Activated T-helper 17 cell treated with anti-CD3 and anti-CD28 coated beads, Interleukin-2, amount 50 U/mL, for 72 hours (primary cell): ENCODE measurements around the gene ITIH3. TPM values are rescaled to one million over a fixed set of nuclear protein-coding genes. Genes with fewer than 3 reads are reported as not detected.

ENCODE experiments used
- ATAC-seq: fragments of 150-1000 bp; cut with Tn5 transposase; replicated peaks from 2 replicates; pipeline ENCODE4 v1.10.0; 2021; ENCODE audit warnings: mild to moderate bottlenecking, moderate library complexity
- H3K27ac Mint-ChIP-seq: one replicate; pipeline ENCODE4 v1.8.0; 2022; ENCODE audit warnings: mixed read lengths
- H3K27me3 Mint-ChIP-seq: one replicate; pipeline ENCODE4 v1.8.0; 2022; ENCODE audit warnings: mixed read lengths
- H3K36me3 Mint-ChIP-seq: one replicate; pipeline ENCODE4 v1.8.0; 2022; ENCODE audit warnings: low read depth, mild to moderate bottlenecking, mixed read lengths
- H3K4me1 Mint-ChIP-seq: one replicate; pipeline ENCODE4 v1.8.0; 2022; ENCODE audit warnings: mixed read lengths
- H3K4me3 Mint-ChIP-seq: one replicate; pipeline ENCODE4 v1.8.0; 2022; ENCODE audit warnings: mild to moderate bottlenecking, mixed read lengths
- H3K9me3 Mint-ChIP-seq: one replicate; pipeline ENCODE4 v1.8.0; 2022; ENCODE audit warnings: mixed read lengths
- total RNA-seq, 2 donors: library from RNA; stranded (reverse); gene quantifications; one replicate each; pipeline ENCODE4 v1.2.3, GENCODE V29; 2022

ITIH3 gene
- total RNA-seq, 2 donors from 2014 or later: not detected

DNA sequence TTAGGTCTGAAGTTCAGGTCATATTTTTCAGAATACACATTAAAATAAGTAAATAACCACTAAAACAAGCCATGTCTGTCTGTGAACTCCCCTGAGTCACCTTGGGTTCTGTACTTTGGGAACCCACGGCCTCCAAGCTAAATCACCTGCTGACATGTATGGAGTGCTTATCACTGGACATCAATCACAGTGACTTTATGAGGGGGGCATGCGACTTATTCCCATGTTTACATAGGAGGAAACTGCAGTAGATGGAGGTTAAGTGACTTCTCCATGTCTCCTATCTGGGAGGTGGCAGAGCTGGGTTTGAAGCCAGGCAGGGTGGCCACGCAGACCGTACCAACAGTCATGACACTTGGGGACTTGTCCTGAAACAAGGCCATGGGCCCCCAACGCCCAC, 27.8 kb downstream of the ITIH3 start:
- no peak for ATAC-seq
- Mint-ChIP-seq H3K27me3 (no peaks in the 10 kb centered on the region), H3K9me3 (no peaks in the 10 kb centered on the region), H3K36me3 (no peaks in the 10 kb centered on the region), H3K27ac (no peak overlapping the region), H3K4me1 (no peaks in the 10 kb centered on the region), H3K4me3 (no peak overlapping the region)

DNA sequence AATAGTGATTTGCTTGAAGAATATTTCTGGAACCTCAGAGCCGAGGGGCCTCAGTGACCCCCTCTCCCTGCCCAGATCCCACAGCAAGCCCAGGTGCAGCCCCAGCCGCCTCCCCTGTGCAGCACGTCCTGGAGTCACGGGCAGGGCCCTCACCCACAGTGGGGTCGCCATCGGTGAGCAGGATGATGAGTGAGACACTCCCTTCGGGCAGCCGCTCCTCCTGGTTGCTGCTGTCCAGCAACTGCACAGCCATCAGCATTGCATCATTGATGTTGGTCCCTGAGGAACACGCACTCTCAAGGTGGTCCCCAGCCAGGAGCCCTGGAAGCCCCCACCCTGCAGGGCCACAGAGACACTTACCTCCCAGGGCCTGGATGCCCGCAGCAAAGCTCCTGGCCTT, 29.4 kb downstream of the ITIH3 start:
- no peaks in the 10 kb centered on the region for H3K27me3 Mint-ChIP-seq
- no peak for ATAC-seq
- H3K4me1 Mint-ChIP-seq: no peaks in the 10 kb centered on the region
- no peak overlapping the region for H3K27ac Mint-ChIP-seq
- no peak overlapping the region for H3K4me3 Mint-ChIP-seq
- H3K9me3 Mint-ChIP-seq: no peaks in the 10 kb centered on the region
- H3K36me3 Mint-ChIP-seq: no peaks in the 10 kb centered on the region

DNA sequence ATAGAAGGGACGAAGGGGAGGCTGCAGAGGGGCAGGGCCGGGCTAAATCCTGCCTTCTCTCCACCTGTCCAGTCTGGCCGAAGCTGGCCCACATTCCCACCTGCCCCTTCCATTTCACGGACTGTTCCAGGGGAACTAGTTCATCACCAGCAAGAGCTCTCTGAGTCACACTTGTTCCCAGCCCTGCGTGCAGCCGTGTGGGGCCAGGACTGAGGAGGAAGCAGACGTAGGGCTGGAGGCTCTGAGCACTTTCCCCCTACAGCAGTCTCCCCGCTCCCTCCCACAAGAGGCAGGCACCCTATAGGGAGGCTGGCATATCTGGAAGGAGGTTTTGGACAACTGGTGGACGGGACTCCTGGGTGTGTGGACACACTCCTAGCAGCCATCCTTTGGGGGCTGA, 32.8 kb downstream of the ITIH3 start:
- Mint-ChIP-seq H3K27ac (no peak overlapping the region), H3K4me1 (no peaks in the 10 kb centered on the region), H3K36me3 (no peaks in the 10 kb centered on the region), H3K27me3 (no peaks in the 10 kb centered on the region), H3K4me3 (no peak overlapping the region), H3K9me3 (no peaks in the 10 kb centered on the region)
- ATAC-seq: no peak

DNA sequence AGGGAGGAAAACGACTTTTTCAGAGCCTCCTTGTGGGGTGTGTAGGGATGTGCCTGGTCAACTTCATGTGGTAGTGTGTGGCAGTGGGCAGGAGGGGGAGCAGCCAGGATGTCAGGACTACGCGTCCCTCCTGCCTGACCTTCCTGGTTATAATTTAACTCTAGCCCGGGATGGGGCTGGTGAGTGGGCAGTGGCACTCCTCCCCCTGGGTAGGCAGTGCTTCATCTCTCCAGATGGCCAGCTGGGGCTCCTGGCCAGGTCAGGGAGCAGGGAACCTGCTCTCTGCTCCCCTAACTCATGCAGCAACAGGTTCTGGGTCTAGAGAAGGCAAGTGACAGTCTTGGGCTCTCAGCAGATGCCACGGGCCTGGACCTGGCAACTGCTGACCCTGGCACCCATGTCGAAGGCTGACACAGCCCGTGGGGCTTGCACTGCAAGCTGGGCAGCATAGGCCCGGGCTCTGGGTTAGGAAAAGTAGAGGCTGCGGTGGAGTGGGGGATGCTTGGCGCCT, 33.3 kb downstream of the ITIH3 start:
- Mint-ChIP-seq H3K9me3 (no peaks in the 10 kb centered on the region), H3K27me3 (no peaks in the 10 kb centered on the region), H3K4me1 (no peaks in the 10 kb centered on the region), H3K27ac (no peak overlapping the region), H3K36me3 (no peaks in the 10 kb centered on the region), H3K4me3 (no peak overlapping the region)
- ATAC-seq: no peak

DNA sequence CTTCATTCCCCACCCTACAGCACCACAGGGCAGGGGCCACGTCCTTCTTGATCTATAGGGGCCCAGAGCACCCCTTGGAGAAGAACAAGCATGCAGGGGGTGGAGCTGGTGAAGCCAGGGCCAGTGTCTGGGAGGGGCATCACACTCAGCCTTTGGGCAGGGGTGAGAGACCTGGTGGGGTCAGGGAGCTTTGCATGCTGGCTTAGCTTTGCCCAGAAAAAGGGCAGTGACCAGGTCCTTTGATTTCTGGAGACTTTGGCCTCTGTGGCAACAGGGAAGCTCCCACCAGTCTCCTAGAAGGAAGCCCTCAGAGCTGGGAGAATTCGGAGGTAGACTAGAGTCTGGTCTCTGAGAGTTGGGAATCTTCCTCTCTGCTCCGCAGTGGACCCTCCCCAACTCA, 34.9 kb downstream of the ITIH3 start:
- Mint-ChIP-seq H3K4me3 (no peak overlapping the region), H3K36me3 (no peaks in the 10 kb centered on the region), H3K27me3 (no peaks in the 10 kb centered on the region), H3K4me1 (no peaks in the 10 kb centered on the region), H3K9me3 (no peaks in the 10 kb centered on the region), H3K27ac (no peak overlapping the region)
- no peak for ATAC-seq

DNA sequence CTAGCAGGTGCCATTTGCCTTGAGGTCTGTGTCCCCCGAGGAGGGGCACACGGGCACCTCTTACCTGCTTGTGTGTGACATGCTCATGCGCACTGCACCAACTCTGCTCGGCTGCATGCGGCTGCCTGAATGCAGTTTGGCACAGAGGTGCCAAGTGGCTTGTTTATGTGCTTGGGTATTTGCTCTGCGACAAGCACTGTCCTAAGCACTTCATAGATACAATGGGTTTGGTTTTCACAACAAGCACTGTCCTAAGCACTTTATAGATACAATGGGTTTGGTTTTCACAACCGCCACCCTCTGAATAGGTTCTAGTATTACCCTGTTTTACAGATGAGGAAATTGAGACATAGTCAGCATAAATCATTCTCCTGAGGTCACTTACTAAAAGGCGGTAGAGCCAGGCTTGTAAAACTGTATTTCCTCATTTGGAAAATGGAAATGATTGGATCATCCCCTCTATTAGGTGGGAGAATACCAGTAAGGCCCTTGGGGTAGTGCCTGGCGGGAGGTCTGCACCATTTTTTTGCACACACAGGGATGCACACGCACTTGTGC, 35.4 kb downstream of the ITIH3 start:
- H3K4me3 Mint-ChIP-seq: no peak overlapping the region
- H3K36me3 Mint-ChIP-seq: no peaks in the 10 kb centered on the region
- no peak for ATAC-seq
- H3K27me3 Mint-ChIP-seq: no peaks in the 10 kb centered on the region
- no peak overlapping the region for H3K27ac Mint-ChIP-seq
- no peaks in the 10 kb centered on the region for H3K9me3 Mint-ChIP-seq
- no peaks in the 10 kb centered on the region for H3K4me1 Mint-ChIP-seq

DNA sequence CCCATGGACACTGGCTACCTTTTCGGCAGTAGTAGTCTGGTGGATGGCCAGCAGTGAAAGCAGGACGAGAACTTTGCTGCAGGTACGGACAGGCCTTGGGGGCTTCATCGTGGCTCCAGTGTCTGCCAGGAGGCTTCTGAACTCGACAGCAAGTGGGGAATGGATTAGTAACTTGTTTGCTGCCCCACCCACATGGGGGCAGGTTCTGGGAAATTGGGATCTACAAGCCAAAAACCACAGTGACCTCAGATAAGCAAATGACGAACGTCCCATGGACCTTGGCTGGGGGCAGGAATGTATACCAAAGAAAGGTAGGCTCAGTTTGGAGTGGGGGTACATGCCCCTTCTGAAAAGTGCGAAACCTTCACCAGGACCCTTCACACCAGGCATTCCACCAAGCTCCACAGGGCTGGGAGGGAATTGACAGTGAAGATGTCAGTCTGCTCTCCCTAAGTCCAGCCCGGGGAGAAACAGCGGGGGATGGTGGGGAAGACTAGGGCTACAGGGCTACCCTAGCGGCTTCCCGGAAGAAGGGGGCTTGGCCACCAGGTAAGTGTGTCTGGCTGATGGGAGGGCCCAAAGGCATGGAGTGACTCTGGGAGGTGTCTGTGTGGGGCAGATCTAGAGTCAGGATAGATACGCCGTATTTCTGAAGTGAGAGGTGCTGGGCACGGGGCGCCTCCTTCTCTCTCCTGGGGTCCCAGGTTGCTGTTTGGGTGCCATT, 36.1 kb downstream of the ITIH3 start, which contains the start of gene ITIH4:
ITIH4 (minus strand) TSS at position 138 of the 724 bp plus-strand sequence; CDS start at position 108, 30 bp downstream.
- no peaks in the 10 kb centered on the region for H3K4me1 Mint-ChIP-seq
- no peak for ATAC-seq
- no peak within 1 kb of the TSS for H3K27ac Mint-ChIP-seq

DNA sequence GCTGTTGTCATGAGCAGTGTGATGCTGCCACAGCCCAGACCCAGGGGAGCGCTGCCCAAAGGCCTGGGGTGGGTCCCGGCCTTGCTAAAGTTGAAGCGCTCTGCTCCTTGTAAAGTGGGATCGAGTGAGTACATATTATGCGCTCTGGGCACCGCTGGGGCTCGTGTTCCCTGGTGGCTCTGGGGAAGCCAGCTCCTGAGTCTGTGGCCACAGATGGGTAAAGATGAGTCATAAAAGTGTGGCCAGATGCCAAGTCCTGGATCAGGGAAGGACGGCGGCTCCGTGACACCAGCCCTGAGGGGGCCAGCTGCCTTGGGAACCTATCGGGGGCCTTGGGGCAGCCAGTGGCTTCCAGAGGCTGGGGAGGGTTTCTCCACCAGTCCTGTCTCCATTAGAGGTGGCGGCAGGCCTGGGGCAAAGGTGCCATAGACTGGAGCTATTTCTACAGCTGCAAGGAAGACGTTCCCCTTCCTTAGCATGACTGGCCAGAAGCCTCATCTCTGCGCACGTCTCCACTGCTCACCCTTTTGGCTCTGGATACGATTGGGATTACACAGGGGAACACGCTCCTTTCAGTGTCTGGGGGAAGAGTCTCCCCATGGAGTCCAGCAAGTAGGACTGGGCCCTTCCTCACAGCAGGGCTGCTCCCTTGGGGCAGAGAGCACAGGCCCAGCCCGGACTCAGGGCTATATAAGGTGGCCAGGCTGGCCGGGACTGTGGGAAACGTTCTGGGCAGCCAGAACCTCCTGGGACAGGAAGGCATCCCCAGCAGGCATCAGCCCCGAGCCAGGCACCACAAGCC, 37.1 kb downstream of the ITIH3 start:
- Mint-ChIP-seq H3K36me3 (no peaks in the 10 kb centered on the region), H3K4me1 (no peaks in the 10 kb centered on the region), H3K27ac (no peak overlapping the region), H3K27me3 (no peaks in the 10 kb centered on the region), H3K9me3 (no peaks in the 10 kb centered on the region), H3K4me3 (no peak overlapping the region)
- ATAC-seq: no peak

More for the DNA sequence above, 36.1 kb downstream of the ITIH3 start, which contains the start of gene ITIH4:
- H3K9me3 Mint-ChIP-seq: no peaks in the 10 kb centered on the region
- no peak within 1 kb of the TSS for H3K4me3 Mint-ChIP-seq
- H3K36me3 Mint-ChIP-seq: no peaks in the 10 kb centered on the region
- no peaks in the 10 kb centered on the region for H3K27me3 Mint-ChIP-seq

DNA sequence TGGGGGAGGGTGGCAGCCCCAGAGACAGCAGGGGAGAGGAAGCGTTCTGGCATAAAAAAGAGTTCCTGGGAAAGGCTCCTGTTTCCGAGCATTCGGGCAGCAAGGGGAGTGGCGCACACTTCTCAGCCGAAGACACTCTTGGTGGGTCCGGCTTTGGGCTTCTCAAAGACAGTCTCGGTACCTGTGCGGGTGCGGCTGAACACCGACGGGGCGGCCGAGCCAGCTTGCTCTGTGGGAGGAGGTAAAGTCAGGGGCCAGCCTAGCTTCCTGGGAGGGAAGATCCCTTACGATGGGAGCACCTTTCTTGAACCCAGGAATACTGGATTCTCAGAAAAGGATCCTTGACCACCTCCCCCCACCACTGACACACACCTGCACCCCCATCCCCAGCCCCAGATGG, 38.6 kb downstream of the ITIH3 start:
- H3K4me1 Mint-ChIP-seq: peaks cover 8% of the 10 kb centered on the region
- no peaks in the 10 kb centered on the region for H3K36me3 Mint-ChIP-seq
- H3K9me3 Mint-ChIP-seq: no peaks in the 10 kb centered on the region
- no peak for ATAC-seq
- H3K27me3 Mint-ChIP-seq: no peaks in the 10 kb centered on the region
- H3K27ac Mint-ChIP-seq: no peak overlapping the region
- no peak overlapping the region for H3K4me3 Mint-ChIP-seq

DNA sequence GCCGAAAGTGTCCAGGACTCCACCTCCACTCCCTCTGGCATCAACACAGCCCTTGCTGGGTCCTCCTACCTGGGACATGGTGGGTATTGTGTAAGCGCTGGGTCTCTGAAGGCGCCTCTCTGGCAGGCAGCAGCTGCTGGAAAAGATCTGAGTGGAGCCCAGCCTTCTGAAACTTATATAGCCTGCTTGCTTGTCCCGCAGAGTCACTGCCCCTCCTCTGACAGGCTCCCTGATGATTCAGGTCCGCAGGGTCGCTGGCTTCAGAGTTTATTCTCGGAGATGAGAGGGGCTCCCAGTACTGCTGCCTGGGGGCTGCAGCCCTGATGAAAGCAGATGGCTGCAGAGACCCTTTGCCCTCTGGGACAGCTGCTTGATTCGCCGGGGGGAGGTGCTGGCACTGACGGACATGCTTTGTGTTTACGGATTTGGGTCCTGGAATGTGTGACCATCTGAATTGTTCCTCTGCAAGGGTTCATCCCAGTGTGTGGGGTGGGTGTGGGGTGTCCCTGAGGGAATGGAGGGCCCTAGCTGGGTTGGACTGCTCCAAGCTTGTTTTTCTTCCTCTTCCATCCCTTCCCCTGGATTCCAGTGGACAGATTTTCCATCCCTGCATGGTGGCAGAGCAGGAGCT, 40.4 kb downstream of the ITIH3 start, which contains the start of gene MUSTN1:
MUSTN1 (minus strand) TSS at position 149 of the 631 bp plus-strand sequence; CDS start at position 78, 71 bp downstream.
- no peak for ATAC-seq
- no peak within 1 kb of the TSS for H3K27ac Mint-ChIP-seq

DNA sequence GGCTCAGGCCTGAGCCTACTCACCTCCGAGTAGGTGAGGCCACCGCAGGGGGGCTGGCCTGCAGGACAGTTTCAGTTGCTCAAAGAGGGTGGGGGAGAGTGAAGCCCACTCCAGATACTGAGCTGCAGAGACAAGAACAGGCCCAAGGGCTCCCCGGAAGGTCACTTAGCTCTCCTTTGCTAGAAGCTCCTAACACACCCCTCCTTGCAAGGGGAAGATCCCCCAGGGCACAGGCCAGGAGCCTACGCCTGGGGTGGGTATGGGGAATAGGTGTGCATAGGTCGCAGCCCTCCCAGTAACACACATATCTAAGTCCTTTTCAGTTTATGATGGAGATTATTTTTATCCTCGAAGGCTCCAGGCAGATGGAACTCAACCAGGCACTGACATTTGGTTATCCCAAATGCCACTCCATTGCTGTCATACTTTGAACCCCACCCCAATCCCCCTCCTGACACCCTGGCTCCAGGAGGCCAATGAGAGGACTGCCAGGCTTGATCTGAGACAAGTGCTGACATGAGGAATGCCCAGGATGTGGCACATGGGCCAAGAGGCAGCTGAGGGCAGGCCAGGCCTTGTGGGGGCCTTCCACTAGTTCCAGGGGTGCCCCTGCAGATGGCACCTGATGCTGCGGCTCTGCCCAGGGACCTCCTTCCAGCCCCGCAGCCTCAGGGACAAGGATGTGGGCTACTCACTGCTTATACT, 41.3 kb downstream of the ITIH3 start:
- H3K27ac Mint-ChIP-seq: no peak overlapping the region
- peaks cover 12% of the 10 kb centered on the region for H3K4me1 Mint-ChIP-seq
- no peak overlapping the region for H3K4me3 Mint-ChIP-seq
- no peaks in the 10 kb centered on the region for H3K27me3 Mint-ChIP-seq
- H3K36me3 Mint-ChIP-seq: peaks cover 9% of the 10 kb centered on the region
- H3K9me3 Mint-ChIP-seq: no peaks in the 10 kb centered on the region
- no peak for ATAC-seq

More for the DNA sequence above, 40.4 kb downstream of the ITIH3 start, which contains the start of gene MUSTN1:
- peaks cover 2% of the 10 kb centered on the region for H3K36me3 Mint-ChIP-seq
- no peaks in the 10 kb centered on the region for H3K27me3 Mint-ChIP-seq
- no peak within 1 kb of the TSS for H3K4me3 Mint-ChIP-seq
- no peaks in the 10 kb centered on the region for H3K9me3 Mint-ChIP-seq
- H3K4me1 Mint-ChIP-seq: peaks cover 11% of the 10 kb centered on the region

DNA sequence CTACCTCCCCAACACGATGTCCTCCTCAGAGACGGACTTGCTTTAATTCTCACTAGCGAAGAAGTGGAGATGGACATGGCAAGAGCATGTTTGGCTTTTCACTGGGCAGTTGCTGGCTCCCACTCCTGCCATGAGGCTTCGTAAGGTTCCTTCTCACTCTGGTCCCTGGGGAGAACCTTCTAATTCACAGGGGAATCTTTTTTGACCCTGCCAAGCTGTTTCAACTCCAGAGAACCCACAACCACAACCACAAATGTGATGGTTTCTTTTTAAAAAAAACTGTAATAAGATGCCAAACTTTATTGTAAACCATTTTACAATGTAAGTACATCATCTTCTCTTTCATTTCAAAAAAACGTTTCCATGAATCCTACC, 41.9 kb downstream of the ITIH3 start:
- no peak overlapping the region for H3K4me3 Mint-ChIP-seq
- no peaks in the 10 kb centered on the region for H3K9me3 Mint-ChIP-seq
- no peaks in the 10 kb centered on the region for H3K27me3 Mint-ChIP-seq
- ATAC-seq: no peak
- H3K27ac Mint-ChIP-seq: no peak overlapping the region
- peaks cover 13% of the 10 kb centered on the region for H3K36me3 Mint-ChIP-seq
- H3K4me1 Mint-ChIP-seq: peaks cover 12% of the 10 kb centered on the region

DNA sequence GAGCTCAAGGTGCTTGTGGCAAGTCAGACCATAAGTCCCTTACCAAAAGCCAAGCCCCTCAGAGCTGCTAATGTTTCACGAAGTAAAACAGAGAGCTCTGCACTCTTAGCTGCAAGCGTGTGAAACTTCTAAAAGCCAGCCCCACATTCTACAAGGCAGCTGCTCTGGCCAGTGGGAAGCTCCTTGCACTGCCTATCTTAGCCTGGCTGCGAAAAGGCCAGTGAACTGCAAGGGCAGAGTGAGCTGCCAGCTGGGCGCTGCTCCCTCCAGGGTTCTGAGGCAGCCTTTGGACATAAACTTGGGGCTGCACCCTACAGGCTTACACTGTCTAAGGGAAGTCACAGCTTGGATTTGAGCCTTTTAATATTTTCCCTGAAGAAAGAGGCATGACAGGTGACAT, 42.4 kb downstream of the ITIH3 start:
- H3K4me1 Mint-ChIP-seq: peaks cover 12% of the 10 kb centered on the region
- no peak for ATAC-seq
- no peak overlapping the region for H3K27ac Mint-ChIP-seq
- no peak overlapping the region for H3K4me3 Mint-ChIP-seq
- H3K36me3 Mint-ChIP-seq: peaks cover 13% of the 10 kb centered on the region
- no peaks in the 10 kb centered on the region for H3K27me3 Mint-ChIP-seq
- H3K9me3 Mint-ChIP-seq: no peaks in the 10 kb centered on the region
